Body of pancreas (tissue), 4 donors: Measurements from ENCODE around the gene SMARCAD1. TPM values are rescaled to one million over a fixed set of nuclear protein-coding genes. Genes with fewer than 3 reads are reported as not detected.

Experiments
- ATAC-seq: fragments of 150-250 bp; one replicate; pipeline ENCODE4 v1.9.1; 2016
- DNase-seq, 4 donors: peaks; one replicate each; pipeline ENCODE4 v3.0.0-alpha.2; 2019
- H3K27ac ChIP-seq, 4 donors: fragments of 200-600 bp; sonication (generic); 1 replicate in 3 of 4; 2 replicates in 1 of 4; pipeline versions ENCODE4 v1.5.1 to v1.6.1; 2016 to 2019; ENCODE audit warnings: mild to moderate bottlenecking in 1 of 4, mixed read lengths in 1 of 4, moderate library complexity in 1 of 4
- H3K27me3 ChIP-seq, 2 donors: fragments of 200-600 bp; sonication (generic); one replicate each; pipeline ENCODE4 v1.6.0; 2016; ENCODE audit warnings: mild to moderate bottlenecking in 1 of 2
- H3K36me3 ChIP-seq, 2 donors: fragments of 200-600 bp; sonication (generic); replicated peaks in 1 of 2; 2 replicates each; pipeline ENCODE4 v1.5.1; 2016; ENCODE audit warnings: low read depth in 2 of 2; ENCODE audit not compliant: insufficient read depth in 1 of 2
- H3K4me1 ChIP-seq: fragments of 200-600 bp; sonication (generic); one replicate; pipeline ENCODE4 v1.6.0; 2016
- H3K4me3 ChIP-seq, 2 donors: fragments of 200-600 bp; sonication (generic); 1 replicate in 1 of 2; 2 replicates in 1 of 2; pipeline ENCODE4 v1.5.1; 2016 to 2019
- H3K9me3 ChIP-seq, 3 donors: fragments of 200-600 bp; sonication (generic); 1 replicate in 2 of 3; 2 replicates in 1 of 3; pipeline ENCODE4 v1.5.1; 2016
- CTCF ChIP-seq, 7 experiments: fragments of 450-650 bp in 4 of 7; fragments of 200-600 bp in 3 of 7; sonication (generic) in 3 of 7; IDR thresholded peaks; one replicate each; pipeline ENCODE4 v1.5.1; 2016 to 2019; ENCODE audit warnings: antibody characterized with exemption in 7 of 7
- POLR2A ChIP-seq, 3 donors: fragments of 450-650 bp; IDR thresholded peaks; one replicate each; pipeline ENCODE4 v1.6.1; 2016; ENCODE audit warnings: antibody characterized with exemption in 3 of 3, mild to moderate bottlenecking in 2 of 3
- WGBS, 2 donors: methylation state at CpG; one replicate each; pipeline ENCODE4 v1.1.5; 2017; 5-methylcytosine and 5-hydroxymethylcytosine counted together
- intact Hi-C: fragments of 100-400 bp; cut with DNase I; formaldehyde crosslinking; loops from one replicate; pipeline ENCODE4 v1.15.1; 2023
- total RNA-seq, 2 donors: library from RNA; depleted of rRNA; stranded (reverse); fragments of >200 nt; gene quantifications; one replicate each; pipeline ENCODE4 v1.1.0, GENCODE V29; 2016

SMARCAD1 gene
- total RNA-seq, 2 donors from 2014 or later = 12.7 to 16.5 TPM

GRCh38 chr4:94262163-94263016 lies 54.7 kb downstream of the SMARCAD1 start:
- DNase-seq = no peak
- TF ChIP-seq CTCF (IDR thresholded peaks at IDR 0.05) (no peak), POLR2A (IDR thresholded peaks at IDR 0.05) (no peak)
- Histone ChIP-seq H3K4me1 (no peaks in the 10 kb centered on the region), H3K27ac (no peak overlapping the region), H3K27me3 (no peaks in the 10 kb centered on the region), H3K4me3 (no peak overlapping the region), H3K9me3 (no peaks in the 10 kb centered on the region), H3K36me3 (no peaks in the 10 kb centered on the region)
- 82 to 91% methylated on average over 5 of the region's 5 CpGs for WGBS, 2 donors
- no peak for ATAC-seq
- intact Hi-C loops = no loop called here

- intact Hi-C loops = no loop called here
- DNase-seq = no peak
- Histone ChIP-seq H3K4me3 (no peak overlapping the region), H3K9me3 (no peaks in the 10 kb centered on the region), H3K4me1 (no peaks in the 10 kb centered on the region), H3K27me3 (no peaks in the 10 kb centered on the region), H3K27ac (no peak overlapping the region), H3K36me3 (no peaks in the 10 kb centered on the region)
- TF ChIP-seq CTCF (IDR thresholded peaks at IDR 0.05) (no peak), POLR2A (IDR thresholded peaks at IDR 0.05) (no peak)
- no peak for ATAC-seq
- WGBS, 2 donors = 93 to 98% methylated on average over 4 of the region's 4 CpGs
Observed at GRCh38 chr4:94267037-94267436, 59.4 kb downstream of the SMARCAD1 start.

GRCh38 chr4:94271248-94271647 lies 63.6 kb downstream of the SMARCAD1 start:
- intact Hi-C loops = no loop called here
- Histone ChIP-seq H3K27me3 (no peaks in the 10 kb centered on the region), H3K9me3 (no peaks in the 10 kb centered on the region), H3K27ac (no peak overlapping the region), H3K36me3 (peaks cover 0 to 2% of the 10 kb centered on the region in 2 donors), H3K4me3 (no peak overlapping the region), H3K4me1 (no peaks in the 10 kb centered on the region)
- TF ChIP-seq POLR2A (IDR thresholded peaks at IDR 0.05) = no peak
- no peak for TF ChIP-seq CTCF (IDR thresholded peaks at IDR 0.05)
- WGBS, 2 donors = 81 to 94% methylated on average over 2 of the region's 2 CpGs
- no peak for DNase-seq
- ATAC-seq = no peak

GRCh38 chr4:94274912-94275311 lies 67.2 kb downstream of the SMARCAD1 start:
- 91 to 92% methylated on average over 3 of the region's 3 CpGs for WGBS, 2 donors
- Histone ChIP-seq H3K9me3 (no peaks in the 10 kb centered on the region), H3K27me3 (no peaks in the 10 kb centered on the region), H3K36me3 (peaks cover 0 to 23% of the 10 kb centered on the region in 2 donors), H3K4me1 (no peaks in the 10 kb centered on the region), H3K27ac (no peak overlapping the region), H3K4me3 (no peak overlapping the region)
- no peak for TF ChIP-seq CTCF (IDR thresholded peaks at IDR 0.05)
- ATAC-seq (no peak), DNase-seq (no peak)
- intact Hi-C loops = no loop called here

GRCh38 chr4:94276204-94276603 lies 68.5 kb downstream of the SMARCAD1 start:
- Histone ChIP-seq H3K36me3 (peaks cover 0 to 27% of the 10 kb centered on the region in 2 donors), H3K4me1 (no peaks in the 10 kb centered on the region), H3K27me3 (no peaks in the 10 kb centered on the region), H3K4me3 (no peak overlapping the region), H3K27ac (no peak overlapping the region), H3K9me3 (no peaks in the 10 kb centered on the region)
- WGBS, 2 donors = 95 to 98% methylated on average over 7 of the region's 7 CpGs
- DNase-seq = no peak
- ATAC-seq = no peak
- intact Hi-C loops = no loop called here
- TF ChIP-seq CTCF (IDR thresholded peaks at IDR 0.05) (no peak), POLR2A (IDR thresholded peaks at IDR 0.05) (no peak)
